Bronchial smooth muscle cell (primary cell): ENCODE measurements around the gene KLF15. TPM values are rescaled to one million over a fixed set of nuclear protein-coding genes. Genes with fewer than 3 reads are reported as not detected.

ENCODE experiments used
- total RNA-seq: library from RNA; depleted of rRNA; stranded (reverse); fragments of >200 nt; gene quantifications from 2 replicates; pipeline ENCODE4 v1.2.1, GENCODE V29; 2014

Gene KLF15
- 0.47 and 0.69 TPM in 2 replicates for total RNA-seq

GRCh38 chr3:126357295-126358037 is at the start of gene KLF15:
KLF15 (minus strand) TSS chr3:126357408; CDS start chr3:126352922, 4,486 bp downstream.

GRCh38 chr3:126394179-126394976 is 37.2 kb upstream of the KLF15 start, which contains the start of gene CFAP100:
CFAP100 (plus strand) TSS chr3:126394909; CDS start chr3:126396001, 1,092 bp downstream.

Other genes starting within 250 kb of the KLF15 start
- not detected in 2 replicates for gene ALDH1L1, start 176.8 kb downstream of the KLF15 start, total RNA-seq
- gene CFAP100, start 37.5 kb upstream of the KLF15 start, total RNA-seq = not detected in 2 replicates
- 8.4 and 11.4 TPM in 2 replicates for gene ZXDC, start 118.5 kb upstream of the KLF15 start, total RNA-seq
- gene UROC1, start 160.4 kb upstream of the KLF15 start, total RNA-seq = not detected in 2 replicates
- gene CHST13, start 166.7 kb upstream of the KLF15 start, total RNA-seq = not detected in 2 replicates
- gene C3orf22, start 201.5 kb upstream of the KLF15 start, total RNA-seq = not detected in 2 replicates